H1 (cell line): Measurements from ENCODE around the gene MEF2D. TPM values are rescaled to one million over a fixed set of nuclear protein-coding genes. Genes with fewer than 3 reads are reported as not detected.

Experiments
- FOSL1 ChIP-seq: IDR thresholded peaks from 2 replicates; pipeline ENCODE4 v1.6.1; 2011; ENCODE audit warnings: mild to moderate bottlenecking, low read depth, low read length, moderate library complexity; ENCODE audit not compliant: insufficient read depth
- RNF2 ChIP-seq: fragments of 200-900, 300-1000 bp; sonication (generic); IDR thresholded peaks from 2 replicates; pipeline ENCODE4 v1.7.1; 2016; ENCODE audit warnings: borderline replicate concordance, low read depth, mild to moderate bottlenecking, antibody characterized with exemption, low read length; ENCODE audit not compliant: poor library complexity, severe bottlenecking; ENCODE audit errors: missing control alignments
- SUZ12 ChIP-seq: fragments of 200-600 bp; sonication (generic); IDR thresholded peaks from 2 replicates; pipeline ENCODE4 v1.6.1; 2012; ENCODE audit warnings: mild to moderate bottlenecking, inconsistent platforms, low read length, moderate library complexity, mixed read lengths
- polyA plus RNA-seq, 7 experiments: library from polyadenylated mRNA; depleted of rRNA in 3 of 7; stranded (reverse) in 5 of 7; unstranded in 2 of 7; fragments of >200 nt in 5 of 7; fragments of 200-250 nt in 2 of 7; gene quantifications; 1 replicate in 5 of 7; 2 replicates in 1 of 7; 4 replicates in 1 of 7; pipeline versions ENCODE4 v1.2.1 to v1.2.3, GENCODE V29; 2011 to 2013; ENCODE audit warnings: missing spikeins in 2 of 7, mixed read lengths in 2 of 7
- total RNA-seq: library from RNA; stranded (reverse); fragmentation: NEBNext Ultra II Directional; extraction: Animal tissue kit (Norgen Biotek cat#: 25700); gene quantifications from 2 replicates; pipeline ENCODE4 v1.2.1, GENCODE V29; 2021
- TF ChIP-seq, protein P1 (sequence below): IDR thresholded peaks from 2 replicates; pipeline ENCODE4 v1.6.1; 2012; ENCODE audit warnings: inconsistent platforms
- TF ChIP-seq, protein P2 (sequence below): IDR thresholded peaks from 2 replicates; pipeline ENCODE4 v1.6.1; 2012; ENCODE audit warnings: low read length, inconsistent platforms

MEF2D gene
- total and polyA plus RNA-seq, 2 of the 8 experiments (the other 6 are each of a cell fraction or from before 2014, with no cell fraction given) = 17.3 to 20.3 TPM

DNA sequence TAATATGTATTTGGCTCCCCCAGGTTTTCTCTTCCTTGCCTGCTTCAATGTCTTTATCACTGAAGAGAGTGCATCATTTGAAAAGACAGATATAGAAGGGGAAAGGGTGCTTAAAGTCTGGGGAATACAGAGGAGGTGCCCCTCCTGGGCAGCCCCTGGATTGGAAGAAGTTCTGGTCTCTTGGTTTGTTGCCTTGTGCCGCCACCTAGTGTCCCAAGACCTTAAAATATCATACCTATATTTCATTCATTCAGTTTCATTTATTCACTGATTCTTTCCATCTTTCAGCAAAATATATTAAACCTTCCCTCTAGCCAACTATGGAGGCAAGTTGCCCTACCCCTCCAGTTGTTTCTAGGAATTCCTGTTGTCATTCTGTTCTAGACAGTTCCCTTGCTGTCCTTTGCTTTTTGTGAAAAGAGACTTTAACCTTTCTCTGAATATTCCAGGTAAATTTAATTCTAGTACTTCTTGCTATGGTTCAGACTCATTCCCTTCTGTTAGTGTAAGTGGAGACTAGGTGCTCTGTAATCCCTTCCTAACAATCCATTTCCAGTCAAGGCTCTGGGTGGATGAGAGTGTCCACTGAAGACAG, 56.1 kb downstream of the MEF2D start (continued):
- TF ChIP-seq, protein P1, sequence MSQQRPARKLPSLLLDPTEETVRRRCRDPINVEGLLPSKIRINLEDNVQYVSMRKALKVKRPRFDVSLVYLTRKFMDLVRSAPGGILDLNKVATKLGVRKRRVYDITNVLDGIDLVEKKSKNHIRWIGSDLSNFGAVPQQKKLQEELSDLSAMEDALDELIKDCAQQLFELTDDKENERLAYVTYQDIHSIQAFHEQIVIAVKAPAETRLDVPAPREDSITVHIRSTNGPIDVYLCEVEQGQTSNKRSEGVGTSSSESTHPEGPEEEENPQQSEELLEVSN = no peak
- TF ChIP-seq FOSL1 (no peak), RNF2 (no peak), SUZ12 (no peak)
- TF ChIP-seq, protein P2, sequence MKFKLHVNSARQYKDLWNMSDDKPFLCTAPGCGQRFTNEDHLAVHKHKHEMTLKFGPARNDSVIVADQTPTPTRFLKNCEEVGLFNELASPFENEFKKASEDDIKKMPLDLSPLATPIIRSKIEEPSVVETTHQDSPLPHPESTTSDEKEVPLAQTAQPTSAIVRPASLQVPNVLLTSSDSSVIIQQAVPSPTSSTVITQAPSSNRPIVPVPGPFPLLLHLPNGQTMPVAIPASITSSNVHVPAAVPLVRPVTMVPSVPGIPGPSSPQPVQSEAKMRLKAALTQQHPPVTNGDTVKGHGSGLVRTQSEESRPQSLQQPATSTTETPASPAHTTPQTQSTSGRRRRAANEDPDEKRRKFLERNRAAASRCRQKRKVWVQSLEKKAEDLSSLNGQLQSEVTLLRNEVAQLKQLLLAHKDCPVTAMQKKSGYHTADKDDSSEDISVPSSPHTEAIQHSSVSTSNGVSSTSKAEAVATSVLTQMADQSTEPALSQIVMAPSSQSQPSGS = no peak
